Uterus (tissue), 4 donors: ENCODE data around the gene FAM107A. TPM values are rescaled to one million over a fixed set of nuclear protein-coding genes. Genes with fewer than 3 reads are reported as not detected.

Experiments
- DNase-seq, 2 donors: peaks; one replicate each; pipeline ENCODE4 v3.0.0-alpha.2; 2019 to 2020
- H3K27ac ChIP-seq, 2 donors: fragments of 200-600 bp; sonication (generic); 1 replicate in 1 of 2; 2 replicates in 1 of 2; pipeline ENCODE4 v1.5.1; 2016 to 2018
- H3K27me3 ChIP-seq, 2 donors: fragments of 200-600 bp; sonication (generic); one replicate each; pipeline ENCODE4 v1.5.1; 2018 to 2019; ENCODE audit warnings: control low read depth in 1 of 2
- H3K36me3 ChIP-seq, 2 donors: fragments of 200-600 bp; sonication (generic); one replicate each; pipeline ENCODE4 v1.5.1; 2019; ENCODE audit warnings: control low read depth in 1 of 2
- H3K4me1 ChIP-seq, 2 donors: fragments of 200-600 bp; sonication (generic); one replicate each; pipeline ENCODE4 v1.5.1; 2018 to 2019; ENCODE audit warnings: control low read depth in 1 of 2
- H3K4me3 ChIP-seq, 2 donors: fragments of 200-600 bp; sonication (generic); 1 replicate in 1 of 2; 2 replicates in 1 of 2; pipeline ENCODE4 v1.5.1; 2018 to 2019; ENCODE audit warnings: mild to moderate bottlenecking in 1 of 2
- H3K9me3 ChIP-seq, 2 donors: fragments of 200-600 bp; sonication (generic); one replicate each; pipeline ENCODE4 v1.5.1; 2019; ENCODE audit warnings: control low read depth in 1 of 2
- POLR2A ChIP-seq, 2 donors: fragments of 450-650 bp; IDR thresholded peaks; one replicate each; pipeline ENCODE4 v1.6.1; 2016; ENCODE audit warnings: antibody characterized with exemption in 2 of 2, mild to moderate bottlenecking in 1 of 2, moderate library complexity in 1 of 2
- intact Hi-C: fragments of 100-400 bp; cut with DNase I; formaldehyde crosslinking; loops from one replicate; pipeline ENCODE4 v1.15.1; 2023; ENCODE audit warnings: low total_unique reads
- total RNA-seq, 4 donors: library from RNA; depleted of rRNA in 3 of 4; stranded (reverse); fragments of >200 nt in 3 of 4; gene quantifications; one replicate each; pipeline versions ENCODE4 v1.1.0 to v1.2.4, GENCODE V29; 2014 to 2023
- TF ChIP-seq, protein P1 (sequence below), 4 experiments: fragments of 200-600 bp in 2 of 4; fragments of 450-650 bp in 2 of 4; sonication (generic) in 2 of 4; IDR thresholded peaks; one replicate each; pipeline ENCODE4 v1.5.1; 2016 to 2019; ENCODE audit warnings: antibody characterized with exemption in 4 of 4, mild to moderate bottlenecking in 2 of 4, moderate library complexity in 1 of 4
- donor health status: DM: yes; HTN: yes; CAD: no.

The FAM107A gene
- total RNA-seq, 4 donors from 2014 or later, result 16.2 to 140 (median 61.2) TPM

DNA sequence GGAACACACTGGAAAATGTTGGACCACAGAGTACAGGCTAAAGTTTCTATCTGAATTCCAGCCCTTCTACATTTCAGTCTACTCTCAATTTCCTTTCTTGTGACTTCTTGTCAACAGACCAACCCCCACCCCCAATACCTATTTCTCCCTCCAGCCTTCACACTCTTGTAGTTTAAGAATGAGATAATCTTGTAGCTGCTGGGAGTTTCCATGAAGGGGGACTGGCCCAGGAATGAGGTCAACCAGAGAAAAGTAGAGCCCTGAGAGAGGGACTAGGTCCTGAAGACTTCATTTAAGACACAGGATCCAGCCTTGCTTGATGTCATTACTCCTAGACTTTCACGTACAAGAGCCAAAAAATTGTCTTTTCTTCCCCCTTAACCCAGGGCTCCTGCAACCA lies 29.5 kb upstream of the FAM107A start:
- Histone ChIP-seq H3K27ac (no peak overlapping the region), H3K36me3 (no peaks in the 10 kb centered on the region), H3K4me3 (no peak overlapping the region), H3K9me3 (no peaks in the 10 kb centered on the region), H3K4me1 (no peaks in the 10 kb centered on the region), H3K27me3 (no peaks in the 10 kb centered on the region)
- intact Hi-C loops, result no loop called here
- no peak for DNase-seq
- no peak for TF ChIP-seq POLR2A (IDR thresholded peaks at IDR 0.05)
- TF ChIP-seq, protein P1, sequence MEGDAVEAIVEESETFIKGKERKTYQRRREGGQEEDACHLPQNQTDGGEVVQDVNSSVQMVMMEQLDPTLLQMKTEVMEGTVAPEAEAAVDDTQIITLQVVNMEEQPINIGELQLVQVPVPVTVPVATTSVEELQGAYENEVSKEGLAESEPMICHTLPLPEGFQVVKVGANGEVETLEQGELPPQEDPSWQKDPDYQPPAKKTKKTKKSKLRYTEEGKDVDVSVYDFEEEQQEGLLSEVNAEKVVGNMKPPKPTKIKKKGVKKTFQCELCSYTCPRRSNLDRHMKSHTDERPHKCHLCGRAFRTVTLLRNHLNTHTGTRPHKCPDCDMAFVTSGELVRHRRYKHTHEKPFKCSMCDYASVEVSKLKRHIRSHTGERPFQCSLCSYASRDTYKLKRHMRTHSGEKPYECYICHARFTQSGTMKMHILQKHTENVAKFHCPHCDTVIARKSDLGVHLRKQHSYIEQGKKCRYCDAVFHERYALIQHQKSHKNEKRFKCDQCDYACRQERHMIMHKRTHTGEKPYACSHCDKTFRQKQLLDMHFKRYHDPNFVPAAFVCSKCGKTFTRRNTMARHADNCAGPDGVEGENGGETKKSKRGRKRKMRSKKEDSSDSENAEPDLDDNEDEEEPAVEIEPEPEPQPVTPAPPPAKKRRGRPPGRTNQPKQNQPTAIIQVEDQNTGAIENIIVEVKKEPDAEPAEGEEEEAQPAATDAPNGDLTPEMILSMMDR (IDR thresholded peaks at IDR 0.05), result no peak

DNA sequence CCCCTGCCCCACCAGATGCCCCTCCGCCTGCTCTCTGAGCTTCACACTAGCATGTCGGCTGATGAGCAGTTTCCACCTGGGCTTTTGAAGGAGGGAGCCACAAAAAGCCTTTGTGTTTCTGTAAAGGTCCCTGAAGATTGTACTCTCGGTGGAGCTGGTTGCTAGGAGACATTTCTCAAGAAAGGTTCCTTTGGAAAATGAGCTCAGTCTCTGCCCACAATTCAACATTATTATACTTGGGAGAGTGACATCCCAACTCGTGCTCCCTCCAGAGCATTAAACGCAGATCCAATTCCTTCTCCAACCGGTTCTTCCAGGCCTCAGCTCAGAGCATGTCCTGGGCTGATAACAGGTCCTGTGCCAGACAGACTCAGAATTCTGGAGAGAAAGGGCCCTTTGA lies 26.8 kb upstream of the FAM107A start:
- Histone ChIP-seq H3K36me3 (no peaks in the 10 kb centered on the region), H3K9me3 (no peaks in the 10 kb centered on the region), H3K27me3 (no peaks in the 10 kb centered on the region), H3K4me3 (no peak overlapping the region), H3K27ac (no peak overlapping the region), H3K4me1 (no peaks in the 10 kb centered on the region)
- DNase-seq, result no peak
- intact Hi-C loops, result no loop called here
- TF ChIP-seq, protein P1 (IDR thresholded peaks at IDR 0.05), result no peak
- no peak for TF ChIP-seq POLR2A (IDR thresholded peaks at IDR 0.05)

DNA sequence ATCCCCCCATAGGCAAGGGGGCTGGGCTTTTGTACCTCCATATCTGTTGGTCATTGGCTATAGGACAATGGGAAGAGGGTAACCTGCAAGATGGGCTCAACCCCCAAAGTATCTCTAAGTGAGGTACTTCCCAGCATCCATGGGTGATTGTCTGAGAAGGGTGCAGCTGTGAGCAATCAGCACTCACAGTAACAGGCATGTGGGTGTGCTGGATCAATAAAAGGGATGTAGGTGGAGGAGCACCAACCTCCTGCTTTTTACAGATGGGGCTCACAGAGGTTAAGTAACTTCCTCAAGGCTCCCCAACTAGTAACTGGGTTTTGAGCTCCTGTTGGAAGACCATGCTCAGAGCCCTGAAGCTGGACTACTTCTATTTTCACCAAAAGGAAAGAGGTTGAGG lies 26.4 kb upstream of the FAM107A start:
- no peak for DNase-seq
- TF ChIP-seq, protein P1 (IDR thresholded peaks at IDR 0.05), result no peak
- no peak for TF ChIP-seq POLR2A (IDR thresholded peaks at IDR 0.05)
- Histone ChIP-seq H3K4me3 (no peak overlapping the region), H3K27ac (no peak overlapping the region), H3K4me1 (no peaks in the 10 kb centered on the region), H3K27me3 (no peaks in the 10 kb centered on the region), H3K9me3 (no peaks in the 10 kb centered on the region), H3K36me3 (no peaks in the 10 kb centered on the region)
- intact Hi-C loops, result no loop called here

DNA sequence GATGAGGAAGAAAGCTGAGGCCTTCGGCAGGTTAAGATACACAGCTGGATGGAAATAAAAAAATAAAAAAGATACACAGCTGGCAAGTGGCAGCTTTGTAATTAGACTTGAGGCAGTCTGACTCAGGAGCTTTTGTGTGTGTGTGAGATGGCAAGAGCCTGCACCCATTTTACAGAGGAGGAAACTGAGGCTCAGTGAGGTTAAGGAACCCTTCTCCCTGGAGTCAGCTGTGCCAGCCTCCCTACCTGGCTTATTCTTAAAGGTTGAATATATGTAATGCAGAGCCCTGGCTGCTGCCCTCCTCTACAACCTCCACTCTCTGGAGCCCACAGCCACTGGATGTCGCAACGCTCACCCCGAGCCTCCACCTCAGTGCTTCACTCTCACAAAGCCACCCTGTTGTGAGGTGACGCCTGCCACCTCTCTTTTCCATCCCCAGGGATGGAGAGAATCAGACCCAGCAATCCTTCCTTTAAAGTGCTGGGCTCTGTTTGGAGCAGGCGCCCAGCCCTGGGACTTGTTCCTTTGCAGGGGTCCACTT lies 20.6 kb upstream of the FAM107A start:
- Histone ChIP-seq H3K4me3 (no peak overlapping the region), H3K27me3 (no peaks in the 10 kb centered on the region), H3K9me3 (no peaks in the 10 kb centered on the region), H3K4me1 (no peaks in the 10 kb centered on the region), H3K36me3 (no peaks in the 10 kb centered on the region), H3K27ac (no peak overlapping the region)
- no peak for TF ChIP-seq POLR2A (IDR thresholded peaks at IDR 0.05)
- TF ChIP-seq, protein P1 (IDR thresholded peaks at IDR 0.05), result no peak
- intact Hi-C loops, result no loop called here
- DNase-seq, result no peak

DNA sequence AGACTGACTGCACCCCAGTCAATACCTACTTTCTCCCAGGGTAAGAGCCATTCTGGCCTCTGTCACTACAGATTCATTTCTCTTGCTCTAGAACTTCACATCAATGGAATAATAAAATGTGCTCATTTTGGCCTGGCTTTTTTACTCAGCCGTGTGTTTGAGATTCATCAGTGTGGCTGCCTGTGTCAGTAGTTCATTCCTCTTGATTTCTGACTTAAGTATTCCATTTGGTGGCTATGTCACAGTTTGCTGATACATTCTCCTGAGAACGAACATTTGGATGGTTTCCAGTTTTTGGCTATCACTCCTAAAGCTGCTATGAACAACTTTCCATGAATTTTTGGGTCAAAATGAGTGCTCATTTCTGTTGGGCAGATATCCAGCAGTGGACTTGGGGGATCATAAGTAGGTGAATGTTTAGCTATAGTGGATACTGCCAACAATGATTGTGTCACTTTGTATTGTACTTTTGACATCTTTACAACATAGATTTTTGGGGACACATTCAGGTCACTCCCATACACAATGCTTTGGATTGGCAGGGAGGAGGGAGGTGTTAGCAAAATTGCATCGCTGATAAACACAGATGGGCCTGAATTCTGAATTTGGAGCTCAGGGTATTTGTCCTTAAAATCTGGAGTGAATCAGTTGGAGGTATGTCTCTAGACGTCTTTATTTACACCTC lies 19.8 kb upstream of the FAM107A start:
- no peak for DNase-seq
- no peak overlapping the region for H3K4me3 ChIP-seq
- intact Hi-C loops, result no loop called here
- no peaks in the 10 kb centered on the region for H3K9me3 ChIP-seq
- TF ChIP-seq POLR2A (IDR thresholded peaks at IDR 0.05), result no peak
- TF ChIP-seq, protein P1 (IDR thresholded peaks at IDR 0.05), result no peak
- H3K36me3 ChIP-seq, result no peaks in the 10 kb centered on the region
- H3K4me1 ChIP-seq, result no peaks in the 10 kb centered on the region
- H3K27me3 ChIP-seq, result no peaks in the 10 kb centered on the region
- no peak overlapping the region for H3K27ac ChIP-seq
